Small intestine (tissue), 7 donors: ENCODE results near the gene CHN2. TPM values are rescaled to one million over a fixed set of nuclear protein-coding genes. Genes with fewer than 3 reads are reported as not detected.

Source experiments
- DNase-seq, 2 donors: peaks; one replicate each; pipeline versions ENCODE4 v3.0.0 to v3.0.0-alpha.2; 2013
- FAIRE-seq: peaks from 2 replicates; lab custom pipeline; 2012; peaks lifted over from hg19 to GRCh38; lab: Jason Lieb, UNC
- H3K27ac ChIP-seq, 3 donors: one replicate each; pipeline ENCODE4 v1.5.1; 2013; ENCODE audit warnings: low read length in 2 of 3, mild to moderate bottlenecking in 2 of 3, control low read depth in 1 of 3, inconsistent platforms in 1 of 3, low read depth in 1 of 3, moderate library complexity in 1 of 3
- H3K27me3 ChIP-seq, 3 donors: one replicate each; pipeline ENCODE4 v1.6.1; 2013; ENCODE audit warnings: low read length in 3 of 3, inconsistent platforms in 1 of 3; ENCODE audit not compliant: control insufficient read depth in 3 of 3, insufficient read depth in 3 of 3
- H3K36me3 ChIP-seq, 3 donors: one replicate each; pipeline ENCODE4 v1.6.1; 2013; ENCODE audit warnings: low read length in 3 of 3, inconsistent platforms in 1 of 3, low read depth in 1 of 3, mild to moderate bottlenecking in 1 of 3, moderate library complexity in 1 of 3; ENCODE audit not compliant: control insufficient read depth in 3 of 3, insufficient read depth in 2 of 3
- H3K4me1 ChIP-seq, 3 donors: one replicate each; pipeline ENCODE4 v1.6.1; 2013; ENCODE audit warnings: low read length in 2 of 3, inconsistent platforms in 1 of 3, low read depth in 1 of 3, mild to moderate bottlenecking in 1 of 3, moderate library complexity in 1 of 3; ENCODE audit not compliant: control insufficient read depth in 3 of 3, insufficient read depth in 2 of 3
- H3K4me3 ChIP-seq, 3 donors: one replicate each; pipeline ENCODE4 v1.5.1; 2013; ENCODE audit warnings: low read length in 3 of 3, control low read depth in 1 of 3, inconsistent platforms in 1 of 3, low read depth in 1 of 3, mild to moderate bottlenecking in 1 of 3, moderate library complexity in 1 of 3
- H3K9me3 ChIP-seq, 2 donors: one replicate each; pipeline ENCODE4 v1.6.1; 2013; ENCODE audit warnings: low read depth in 1 of 2, low read length in 1 of 2; ENCODE audit not compliant: control insufficient read depth in 2 of 2, insufficient read depth in 1 of 2
- WGBS, 3 donors: extraction: QIAGEN DNeasy Blood & Tissue Kit; methylation state at CpG; one replicate each; pipeline ENCODE4 v1.1.7; 2013; 5-methylcytosine and 5-hydroxymethylcytosine counted together
- polyA plus RNA-seq, 4 donors: library from polyadenylated mRNA; stranded (reverse) in 3 of 4; unstranded in 1 of 4; fragments of 200-250 nt in 3 of 4; fragments of 120-200 nt in 1 of 4; gene quantifications; one replicate each; pipeline versions ENCODE4 v1.2.1 to v1.2.3, GENCODE V29; 2013
- donor health status: healthy with polysubstance abuse.
- donor health status: control.
- donor health status: control.
- donor health status: Bipolar disorder and iron deficiency.
- donor health status: healthy.

Gene CHN2
- polyA plus RNA-seq, 4 donors, result 22.3 to 124 (median 45.2) TPM

GRCh38 chr7:29443552-29443951, 249.0 kb downstream of the CHN2 start:
- Histone ChIP-seq H3K27ac (no peak overlapping the region), H3K27me3 (no peaks in the 10 kb centered on the region), H3K4me3 (no peak overlapping the region), H3K9me3 (no peaks in the 10 kb centered on the region), H3K36me3 (peaks cover 0 to 2% (median 0%) of the 10 kb centered on the region in 3 donors), H3K4me1 (no peaks in the 10 kb centered on the region)
- FAIRE-seq (no peak), DNase-seq (no peak)
- WGBS, 3 donors, result 21 to 47% (median 31%) methylated on average over 1 of the region's 1 CpG

GRCh38 chr7:29444267-29444666, 249.7 kb downstream of the CHN2 start:
- no peak overlapping the region for H3K27ac ChIP-seq
- no peaks in the 10 kb centered on the region for H3K27me3 ChIP-seq
- FAIRE-seq (no peak), DNase-seq (no peak)
- H3K9me3 ChIP-seq, result no peaks in the 10 kb centered on the region
- H3K4me1 ChIP-seq, result no peaks in the 10 kb centered on the region
- WGBS, 3 donors, result 91 to 96% (median 93%) methylated on average over 3 of the region's 3 CpGs
- peaks cover 0 to 1% (median 0%) of the 10 kb centered on the region in 3 donors for H3K36me3 ChIP-seq
- H3K4me3 ChIP-seq, result no peak overlapping the region

GRCh38 chr7:29445736-29446135, 251.2 kb downstream of the CHN2 start:
- Histone ChIP-seq H3K27me3 (no peaks in the 10 kb centered on the region), H3K27ac (no peak overlapping the region), H3K4me1 (peaks cover 0 to 9% (median 0%) of the 10 kb centered on the region in 3 donors), H3K9me3 (no peaks in the 10 kb centered on the region), H3K4me3 (no peak overlapping the region), H3K36me3 (peaks cover 0 to 3% (median 0%) of the 10 kb centered on the region in 3 donors)
- 75 to 89% (median 77%) methylated on average over 6 of the region's 6 CpGs for WGBS, 3 donors
- DNase-seq, result no peak
- no peak for FAIRE-seq

- H3K36me3 ChIP-seq, result peaks cover 0 to 3% (median 0%) of the 10 kb centered on the region in 3 donors
- DNase-seq (no peak), FAIRE-seq (no peak)
- WGBS, 3 donors, result 71 to 93% (median 90%) methylated on average over 3 of the region's 3 CpGs
- H3K4me3 ChIP-seq, result no peak overlapping the region
- peaks cover 0 to 16% (median 0%) of the 10 kb centered on the region in 3 donors for H3K4me1 ChIP-seq
- no peak overlapping the region for H3K27ac ChIP-seq
- no peaks in the 10 kb centered on the region for H3K27me3 ChIP-seq
- H3K9me3 ChIP-seq, result no peaks in the 10 kb centered on the region
These were observed 253.3 kb downstream of the CHN2 start for GRCh38 chr7:29447828-29448227.

GRCh38 chr7:29449569-29450260, 255.1 kb downstream of the CHN2 start:
- DNase-seq (peak in 1 of 2 donors; percentile 44), FAIRE-seq (no peak)
- Histone ChIP-seq H3K27me3 (no peaks in the 10 kb centered on the region), H3K9me3 (no peaks in the 10 kb centered on the region), H3K27ac (peak overlapping the region in 1 of 3 donors; percentile 47), H3K4me3 (no peak overlapping the region), H3K36me3 (peaks cover 0 to 3% (median 0%) of the 10 kb centered on the region in 3 donors), H3K4me1 (peaks cover 0 to 23% (median 0%) of the 10 kb centered on the region in 3 donors)
- 46 to 64% (median 61%) methylated on average over 3 of the region's 3 CpGs for WGBS, 3 donors

- WGBS, 3 donors, result 12 to 59% (median 37%) methylated on average over 2 of the region's 2 CpGs
- H3K36me3 ChIP-seq, result peaks cover 0 to 5% (median 0%) of the 10 kb centered on the region in 3 donors
- no peak overlapping the region for H3K4me3 ChIP-seq
- FAIRE-seq, result no peak
- no peaks in the 10 kb centered on the region for H3K27me3 ChIP-seq
- no peaks in the 10 kb centered on the region for H3K9me3 ChIP-seq
- peak overlapping the region in 1 of 3 donors; percentile 45 for H3K27ac ChIP-seq
- peak; percentile 72 to 76 for DNase-seq
- H3K4me1 ChIP-seq, result peaks cover 0 to 23% (median 0%) of the 10 kb centered on the region in 3 donors
These were observed 258.4 kb downstream of the CHN2 start for GRCh38 chr7:29453021-29453420.

GRCh38 chr7:29454464-29454863, 259.9 kb downstream of the CHN2 start:
- H3K4me1 ChIP-seq, result peaks cover 0 to 23% (median 0%) of the 10 kb centered on the region in 3 donors
- H3K4me3 ChIP-seq, result no peak overlapping the region
- 89 to 94% (median 89%) methylated on average over 4 of the region's 4 CpGs for WGBS, 3 donors
- no peak overlapping the region for H3K27ac ChIP-seq
- H3K9me3 ChIP-seq, result no peaks in the 10 kb centered on the region
- FAIRE-seq (no peak), DNase-seq (no peak)
- H3K36me3 ChIP-seq, result peaks cover 0 to 6% (median 0%) of the 10 kb centered on the region in 3 donors
- H3K27me3 ChIP-seq, result no peaks in the 10 kb centered on the region

- Histone ChIP-seq H3K27me3 (no peaks in the 10 kb centered on the region), H3K36me3 (peaks cover 0 to 8% (median 0%) of the 10 kb centered on the region in 3 donors), H3K9me3 (no peaks in the 10 kb centered on the region), H3K27ac (no peak overlapping the region), H3K4me3 (no peak overlapping the region), H3K4me1 (peaks cover 0 to 18% (median 0%) of the 10 kb centered on the region in 3 donors)
- FAIRE-seq, result no peak
- no peak for DNase-seq
- 90 to 98% (median 95%) methylated on average over 5 of the region's 5 CpGs for WGBS, 3 donors
These were observed 260.4 kb downstream of the CHN2 start for GRCh38 chr7:29454899-29455451.
